GF-D8 (cell line): ENCODE results near the gene KCNQ4.

ENCODE experiments used
- DNase-seq: peaks from one replicate; lab custom pipeline; 2025; lab: John Stamatoyannopoulos, UW

The KCNQ4 gene

GRCh38 chr1:40755067-40755466 is 28.5 kb upstream of the KCNQ4 start:
- DNase-seq, result no peak

DNA sequence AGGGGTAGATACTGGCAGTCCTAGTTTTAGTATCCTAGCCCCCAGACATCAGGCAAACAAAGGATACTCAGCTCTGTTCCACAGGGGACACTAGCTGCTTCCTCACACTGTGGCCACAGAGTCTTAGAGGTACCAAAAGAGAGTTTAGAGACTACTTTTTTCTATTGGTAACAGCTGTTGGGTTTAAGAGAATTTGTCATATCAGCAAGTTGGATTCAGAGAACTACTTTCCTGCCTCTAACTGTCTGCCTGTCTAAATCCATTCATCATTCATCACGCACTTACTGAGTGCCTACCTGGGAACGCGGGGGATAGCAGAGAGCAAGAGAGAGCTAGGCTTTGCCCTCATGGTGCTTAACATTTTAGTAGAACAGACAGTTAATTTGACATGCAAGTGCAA is 27.1 kb upstream of the KCNQ4 start:
- DNase-seq, result no peak

DNA sequence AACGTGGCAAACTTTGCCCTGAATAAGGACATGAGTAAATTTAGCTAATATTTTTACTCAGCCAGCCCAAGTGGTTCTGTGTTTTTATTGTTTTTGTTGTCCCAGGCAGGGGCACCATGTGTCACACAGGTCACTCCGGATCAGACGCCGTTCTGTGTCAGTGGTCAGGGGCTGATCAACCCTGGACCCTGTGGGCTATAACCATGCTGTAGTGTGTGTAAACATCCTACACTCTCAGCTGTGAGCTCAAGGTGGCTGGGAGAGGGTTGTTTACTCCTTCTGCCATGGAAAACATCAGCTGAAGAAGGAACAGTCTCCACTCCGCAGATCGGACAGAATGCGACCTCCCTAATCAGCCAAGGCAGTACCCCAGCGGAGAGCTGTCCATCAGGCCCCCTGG is 26.5 kb upstream of the KCNQ4 start:
- no peak for DNase-seq

- no peak for DNase-seq
These were observed 25.6 kb upstream of the KCNQ4 start for GRCh38 chr1:40758004-40758403.

DNA sequence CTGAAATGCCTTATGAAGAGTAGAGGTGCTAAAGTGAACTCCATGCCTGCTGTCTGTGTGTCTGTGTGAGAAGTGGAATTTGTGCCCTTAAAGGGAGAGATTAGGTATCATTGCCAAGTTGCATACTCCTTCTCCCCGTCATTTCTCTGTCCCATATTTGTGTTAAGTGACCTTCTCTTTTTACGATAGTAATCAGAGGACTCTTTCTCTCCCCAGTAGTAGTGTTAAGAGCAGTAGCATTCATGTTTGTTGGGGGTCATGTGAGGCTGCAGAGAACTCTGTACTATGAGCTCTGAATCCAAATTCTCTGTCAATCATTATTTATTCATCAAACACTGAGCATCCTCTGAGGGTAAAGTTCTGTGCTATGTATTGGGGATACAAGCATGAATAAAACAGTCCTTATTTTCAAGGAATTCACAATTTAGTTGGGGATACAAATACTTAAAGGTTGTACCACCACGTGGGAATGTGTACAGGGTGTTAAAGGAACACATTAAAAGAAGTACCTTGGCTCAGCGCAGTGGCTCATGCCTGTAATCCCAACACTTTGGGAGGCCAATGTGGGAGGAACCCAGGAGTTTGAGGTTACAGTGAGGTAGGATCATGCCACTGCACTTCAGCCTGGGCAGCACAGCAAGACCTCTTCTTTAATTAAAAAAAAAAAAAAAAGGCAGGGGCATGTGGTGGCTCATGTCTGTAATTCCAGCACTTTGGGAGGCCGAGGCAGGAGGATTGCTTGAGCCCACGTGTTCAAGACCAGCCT is 24.8 kb upstream of the KCNQ4 start:
- DNase-seq, result no peak

- no peak for DNase-seq
These were observed 22.6 kb upstream of the KCNQ4 start for GRCh38 chr1:40760984-40761383.

DNA sequence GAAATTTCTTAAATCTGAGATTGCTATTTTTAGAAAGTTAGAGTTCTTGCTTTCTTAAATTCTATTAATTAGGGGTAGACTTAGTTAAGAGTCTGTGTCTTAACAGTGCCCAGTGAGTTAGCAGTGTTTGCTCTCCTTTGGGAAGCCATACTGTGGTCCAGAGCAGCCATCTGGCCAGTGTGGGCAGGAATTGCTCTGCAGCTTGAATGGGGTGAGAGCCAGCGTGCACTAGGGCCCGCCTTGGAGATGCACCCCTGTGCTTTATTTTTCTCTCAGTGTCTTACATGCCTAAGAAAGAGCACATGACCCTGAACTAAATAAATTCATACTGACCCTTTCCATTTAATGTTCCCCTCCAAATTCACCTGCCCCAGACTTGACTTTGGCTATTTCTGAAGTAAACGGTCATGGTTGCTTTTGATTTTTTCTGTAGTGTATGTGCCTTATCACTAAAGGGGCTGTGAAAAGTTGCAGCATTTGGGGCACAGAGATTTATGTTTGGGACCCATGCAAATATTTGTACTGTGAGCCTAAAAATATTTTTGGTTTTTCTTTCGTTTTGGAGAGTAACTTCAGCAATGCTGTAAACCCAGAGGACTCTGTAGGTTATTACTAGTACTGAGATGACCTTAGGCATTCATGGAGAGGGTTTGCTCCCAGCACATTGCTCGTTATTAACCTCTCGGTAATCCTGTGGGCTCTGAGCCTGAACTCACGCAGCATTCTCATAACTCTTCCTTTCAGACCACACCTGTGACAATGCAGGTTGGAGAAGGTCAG is 21.3 kb upstream of the KCNQ4 start:
- no peak for DNase-seq

- DNase-seq, result no peak
These were observed 19.6 kb upstream of the KCNQ4 start for GRCh38 chr1:40763742-40764532.

DNA sequence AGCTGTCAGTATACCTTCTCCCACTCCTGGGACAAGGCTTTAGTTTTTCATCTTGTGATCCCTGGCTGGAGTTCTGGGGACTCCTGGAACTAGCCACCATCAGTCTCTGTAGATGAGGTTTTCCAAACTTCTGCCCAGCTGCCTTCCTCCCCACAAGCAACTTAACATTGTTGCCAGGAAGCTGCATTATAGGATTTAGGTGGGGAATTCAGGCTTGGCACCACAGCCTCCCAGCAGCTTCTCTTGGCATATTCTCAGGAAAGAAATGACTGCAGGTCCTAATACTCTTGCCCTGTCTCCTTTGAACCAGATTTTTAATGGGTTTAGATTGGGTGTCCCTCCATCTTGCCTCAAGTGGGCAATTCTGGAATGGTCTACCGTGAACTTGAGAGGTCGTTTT is 18.6 kb upstream of the KCNQ4 start:
- no peak for DNase-seq

DNA sequence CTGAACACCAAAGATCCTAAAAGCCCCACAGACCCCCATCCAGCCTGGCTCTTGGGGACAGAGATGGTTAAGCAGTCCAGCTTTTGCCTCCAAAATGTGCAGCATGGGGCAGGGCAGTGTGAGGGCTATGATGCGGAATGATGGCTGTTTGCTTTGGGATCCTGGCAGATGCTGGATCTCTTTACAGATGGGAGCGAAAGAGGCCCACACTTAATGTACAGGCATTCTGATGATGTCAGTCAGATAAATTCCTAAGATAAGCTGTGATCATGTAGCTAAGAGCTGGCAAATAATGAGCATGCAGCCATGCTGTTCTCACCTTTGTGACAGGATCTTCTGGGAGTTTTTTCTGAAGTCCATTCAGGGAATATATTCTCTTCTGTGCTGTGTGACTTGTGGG is 17.6 kb upstream of the KCNQ4 start:
- DNase-seq, result no peak

DNA sequence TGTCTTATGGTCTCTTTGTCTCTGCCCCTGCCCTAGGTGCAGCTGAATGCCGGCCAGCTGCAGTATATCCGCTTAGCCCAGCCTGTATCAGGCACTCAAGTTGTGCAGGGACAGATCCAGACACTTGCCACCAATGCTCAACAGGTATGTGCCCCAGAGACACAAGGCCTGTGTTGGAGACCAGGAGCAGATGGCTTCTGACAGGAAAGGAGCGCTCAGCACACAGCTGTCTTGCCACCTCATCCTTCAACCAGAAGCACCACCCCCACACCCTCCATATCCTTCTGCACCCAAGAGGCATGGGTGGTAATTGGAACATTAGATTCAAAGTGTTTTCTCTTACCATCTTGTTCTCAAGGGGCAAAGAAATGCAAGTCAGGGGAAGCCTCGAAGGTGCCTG is 17.0 kb upstream of the KCNQ4 start:
- DNase-seq, result no peak

DNA sequence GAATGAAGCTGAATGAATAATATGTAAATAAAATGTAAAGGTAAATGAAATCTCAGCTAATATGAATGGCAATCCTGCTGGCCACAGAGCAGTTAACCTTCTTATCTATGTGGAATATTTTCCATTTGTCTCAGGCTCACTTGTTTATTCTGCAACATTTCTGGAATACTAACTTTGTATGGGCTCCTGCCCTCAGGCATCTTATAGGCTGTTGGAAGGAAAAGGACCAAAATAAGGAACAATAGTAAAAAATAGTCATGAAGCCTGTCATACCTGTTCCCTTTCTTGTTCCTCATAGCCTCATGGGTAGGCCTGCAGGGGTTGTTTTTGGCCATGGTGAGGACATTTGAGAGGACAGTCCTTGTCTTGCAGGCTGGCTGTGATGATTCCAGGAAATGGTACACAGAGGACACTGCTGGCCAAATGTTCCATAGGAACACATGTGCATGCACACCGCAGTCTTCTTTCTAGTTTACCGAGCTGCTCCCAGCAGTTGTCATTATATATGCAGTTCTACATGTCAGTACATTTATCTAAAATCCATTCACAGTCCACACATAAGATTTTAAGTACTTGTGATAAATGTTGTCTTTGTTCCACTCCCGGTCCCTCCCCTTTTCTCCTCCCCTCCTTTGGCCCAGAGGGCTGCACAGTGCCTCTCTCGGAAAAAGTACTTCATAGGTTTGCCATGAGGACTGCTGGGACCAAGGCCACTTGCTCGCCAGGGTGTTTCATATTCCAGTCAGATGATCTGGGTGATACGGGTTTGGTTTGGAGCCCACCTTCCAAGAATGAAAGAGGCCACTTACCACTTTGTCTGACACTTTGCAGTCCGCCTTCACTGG is 15.2 kb upstream of the KCNQ4 start:
- no peak for DNase-seq

- no peak for DNase-seq
These were observed 13.8 kb upstream of the KCNQ4 start for GRCh38 chr1:40769815-40770214.

DNA sequence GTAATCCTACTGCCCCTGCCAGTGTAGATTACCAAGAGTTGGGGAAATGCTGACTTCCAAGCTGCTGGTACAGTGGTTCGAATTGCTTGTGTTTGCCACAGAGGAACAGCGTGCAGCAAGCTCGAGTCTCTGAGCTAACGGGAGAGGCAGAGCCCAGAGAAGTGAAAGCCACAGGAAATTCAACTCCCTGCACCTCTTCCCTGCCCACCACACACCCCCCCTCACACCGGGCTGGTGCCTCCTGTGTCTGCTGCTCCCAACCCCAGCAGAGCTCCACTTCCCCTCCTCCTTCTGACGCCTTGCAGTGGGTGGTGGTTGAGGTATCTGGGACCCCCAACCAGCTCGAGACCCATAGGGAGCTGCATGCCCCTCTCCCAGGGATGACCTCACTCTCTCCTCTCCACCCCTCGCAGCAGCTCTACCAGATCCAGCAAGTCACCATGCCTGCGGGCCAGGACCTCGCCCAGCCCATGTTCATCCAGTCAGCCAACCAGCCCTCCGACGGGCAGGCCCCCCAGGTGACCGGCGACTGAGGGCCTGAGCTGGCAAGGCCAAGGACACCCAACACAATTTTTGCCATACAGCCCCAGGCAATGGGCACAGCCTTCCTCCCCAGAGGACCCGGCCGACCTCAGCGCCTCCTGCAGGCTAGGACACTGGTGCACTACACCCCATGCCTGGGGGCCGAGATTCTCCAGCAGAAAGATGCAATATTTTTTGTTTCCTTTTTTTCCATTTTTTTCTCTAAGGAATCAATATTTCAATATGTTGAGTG is 13.1 kb upstream of the KCNQ4 start:
- no peak for DNase-seq

- DNase-seq, result no peak
These were observed 11.2 kb upstream of the KCNQ4 start for GRCh38 chr1:40772146-40772955.

DNA sequence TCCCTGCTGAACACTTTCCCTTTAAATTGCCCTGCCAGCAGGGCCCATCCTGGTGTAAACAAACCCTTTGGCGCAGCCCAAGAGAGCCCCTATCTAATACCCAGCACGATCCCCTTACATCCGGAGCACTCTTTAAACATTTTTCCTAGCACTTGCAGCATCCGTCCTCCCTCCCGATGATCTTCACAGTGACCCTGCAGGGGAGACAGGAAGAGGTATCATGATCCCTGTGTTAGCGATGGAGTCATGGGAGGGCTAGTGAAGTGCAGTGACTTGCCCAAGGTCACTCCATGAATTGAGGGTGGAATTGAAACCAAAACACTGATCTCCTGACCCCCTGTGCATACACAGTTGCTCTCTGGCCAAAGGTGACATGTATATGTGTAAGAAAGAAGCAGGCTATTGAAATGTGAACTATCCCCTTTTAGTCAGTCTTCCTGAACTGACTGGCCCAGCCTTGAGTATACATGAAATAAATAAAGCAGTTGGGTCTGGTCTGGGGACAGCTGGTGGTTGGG is 9.8 kb upstream of the KCNQ4 start:
- no peak for DNase-seq

DNA sequence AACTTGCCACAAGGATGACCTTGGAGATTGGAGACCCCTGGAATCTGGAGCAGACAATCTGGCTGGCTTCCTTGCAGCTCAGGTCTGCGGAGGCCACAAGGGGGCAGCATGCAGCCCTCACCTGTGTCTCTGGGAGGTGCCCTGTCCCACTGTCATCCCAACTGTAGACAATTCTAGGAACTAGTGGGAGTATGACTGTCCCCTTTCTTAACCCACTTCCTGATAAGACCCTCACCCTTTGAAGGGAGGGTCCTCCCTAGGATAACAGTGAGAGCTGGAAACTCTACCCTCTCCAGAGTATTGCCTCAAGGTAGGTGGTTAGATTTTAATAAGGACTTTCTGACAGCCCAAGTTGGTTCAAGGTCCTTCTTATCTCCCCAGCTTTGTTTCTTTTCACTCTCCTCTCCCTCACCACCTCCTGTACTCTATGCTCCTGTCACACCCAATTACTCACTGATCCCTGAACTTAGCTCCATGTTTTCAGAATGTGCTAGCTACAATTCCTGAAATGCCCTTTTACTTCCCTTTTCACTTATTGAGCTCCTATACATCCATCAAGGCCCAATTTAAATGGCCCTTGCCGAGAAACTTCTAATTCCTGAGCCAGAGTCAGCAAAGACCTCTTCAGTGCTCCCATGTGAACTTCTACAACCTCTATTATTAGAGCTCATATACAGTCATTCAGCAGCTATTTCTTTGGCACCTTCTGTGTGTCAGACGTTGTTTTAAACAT is 9.2 kb upstream of the KCNQ4 start:
- DNase-seq, result no peak

- DNase-seq, result no peak
These were observed 7.1 kb upstream of the KCNQ4 start for GRCh38 chr1:40776236-40777072.
